Effector CD4-positive, alpha-beta T cell (primary cell): ENCODE results near the gene TNFRSF11A.

ENCODE experiments used
- DNase-seq: peaks from one replicate; pipeline ENCODE4 v3.0.0-alpha.2; 2020

Gene TNFRSF11A

DNA sequence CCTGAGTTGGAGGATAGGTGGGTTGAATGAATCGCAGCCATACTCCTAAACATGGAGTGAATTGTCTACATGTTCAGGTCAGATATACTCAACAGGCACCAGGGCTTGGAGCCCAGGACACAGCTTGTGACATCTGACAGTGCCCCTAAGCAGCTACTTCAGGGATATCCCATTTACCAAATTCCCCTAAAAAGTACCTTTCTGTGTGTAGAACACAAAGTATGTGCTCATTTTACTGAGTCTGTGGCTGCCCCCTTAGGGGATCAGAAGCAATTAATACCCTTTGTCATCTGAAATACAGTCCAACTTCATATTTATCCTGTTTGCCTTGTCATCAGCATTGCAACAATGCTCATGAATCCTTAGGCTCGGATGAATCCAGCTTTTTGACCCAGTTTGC lies 20.8 kb downstream of the TNFRSF11A start:
- no peak for DNase-seq

DNA sequence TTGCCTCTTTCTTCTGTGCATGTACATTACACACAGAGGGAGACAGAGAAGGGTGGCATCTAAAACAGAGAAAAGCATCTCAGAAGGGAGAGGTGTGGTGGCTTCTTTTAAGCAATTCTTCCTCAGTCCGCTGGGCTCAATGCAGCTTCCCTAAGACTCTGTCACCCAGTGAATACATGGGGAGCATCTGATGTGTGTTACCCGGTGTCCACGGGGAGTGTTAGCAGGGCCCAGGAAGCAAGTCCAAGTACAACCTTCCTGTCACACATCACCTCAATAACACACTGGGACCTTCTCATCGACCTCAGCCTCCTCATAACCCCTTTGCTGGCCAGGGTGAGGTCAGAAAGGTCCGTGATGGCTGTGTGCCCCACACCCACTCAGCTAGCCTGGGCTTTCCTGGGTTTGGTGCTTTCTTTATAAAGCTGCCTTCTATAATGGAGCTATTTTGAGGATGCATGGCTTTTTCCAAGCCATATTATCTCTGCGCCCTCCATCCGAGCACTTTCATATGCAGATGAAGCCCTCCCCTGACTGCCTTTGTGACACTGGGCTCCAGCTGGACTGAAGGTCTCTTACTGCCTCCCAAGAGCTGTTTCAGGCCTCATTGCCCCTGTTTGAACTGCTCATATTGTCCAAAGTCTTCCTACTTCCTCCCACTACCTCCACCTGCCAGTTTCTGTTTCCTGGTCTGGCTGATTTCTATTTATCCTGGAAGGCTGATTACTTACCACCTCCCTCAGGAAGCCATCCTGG lies 21.4 kb downstream of the TNFRSF11A start:
- DNase-seq, result no peak

- DNase-seq, result no peak
These were observed 22.0 kb downstream of the TNFRSF11A start for GRCh38 chr18:62347089-62347506.

GRCh38 chr18:62348474-62348873 lies 23.4 kb downstream of the TNFRSF11A start:
- no peak for DNase-seq

GRCh38 chr18:62353170-62353569 lies 28.1 kb downstream of the TNFRSF11A start:
- no peak for DNase-seq

GRCh38 chr18:62354151-62354550 lies 29.0 kb downstream of the TNFRSF11A start:
- DNase-seq, result no peak

DNA sequence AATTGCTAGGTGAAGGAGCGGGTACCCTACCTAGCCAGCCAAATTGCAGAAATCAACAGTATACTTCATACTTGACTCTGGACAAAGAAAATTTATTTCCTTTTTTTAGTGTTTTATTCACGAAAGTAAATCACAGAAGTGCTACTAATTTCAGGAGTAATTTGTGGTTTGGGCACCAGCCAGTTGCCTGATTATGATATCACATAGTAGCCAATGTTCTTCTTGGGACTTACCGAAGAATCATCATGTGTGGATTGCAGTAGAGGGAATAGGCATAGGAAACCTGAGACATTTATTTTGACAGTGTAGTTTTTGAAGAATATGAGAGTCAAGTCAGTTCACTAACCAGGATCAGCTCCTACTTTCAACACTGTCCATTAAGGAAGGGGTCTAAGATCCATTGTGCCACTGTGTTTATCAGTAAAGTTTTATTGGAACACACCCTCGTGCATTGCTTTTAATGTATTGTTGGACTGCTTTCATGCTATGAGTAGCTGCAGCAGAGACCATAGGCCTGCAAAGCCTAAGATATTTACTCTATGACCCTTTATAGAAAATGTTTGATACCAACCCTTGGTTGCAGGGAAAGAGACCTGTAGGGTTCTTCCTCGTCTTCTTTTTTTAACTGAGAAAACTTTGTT lies 32.1 kb downstream of the TNFRSF11A start:
- DNase-seq, result no peak

- no peak for DNase-seq
These were observed 35.7 kb downstream of the TNFRSF11A start for GRCh38 chr18:62360805-62361204.

- no peak for DNase-seq
These were observed 36.2 kb downstream of the TNFRSF11A start for GRCh38 chr18:62361288-62361687.

DNA sequence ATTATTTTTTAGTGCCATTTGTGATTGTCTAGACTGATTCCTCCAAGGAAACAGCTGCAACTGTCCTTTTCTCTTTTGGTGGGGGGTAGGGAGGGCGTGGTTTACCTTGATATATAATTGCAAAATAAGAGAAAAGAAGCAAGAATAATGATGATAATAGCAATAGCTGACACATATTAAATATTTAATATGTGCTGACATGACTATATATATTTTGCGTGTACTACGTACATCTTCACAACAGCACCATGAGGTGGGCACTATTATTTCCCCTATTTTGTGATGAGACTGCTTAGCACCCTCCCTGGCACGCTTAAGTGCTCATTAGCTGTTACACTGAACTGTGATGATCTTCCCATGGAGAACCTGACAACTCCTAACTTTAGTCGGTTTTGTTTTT lies 39.4 kb downstream of the TNFRSF11A start:
- no peak for DNase-seq

DNA sequence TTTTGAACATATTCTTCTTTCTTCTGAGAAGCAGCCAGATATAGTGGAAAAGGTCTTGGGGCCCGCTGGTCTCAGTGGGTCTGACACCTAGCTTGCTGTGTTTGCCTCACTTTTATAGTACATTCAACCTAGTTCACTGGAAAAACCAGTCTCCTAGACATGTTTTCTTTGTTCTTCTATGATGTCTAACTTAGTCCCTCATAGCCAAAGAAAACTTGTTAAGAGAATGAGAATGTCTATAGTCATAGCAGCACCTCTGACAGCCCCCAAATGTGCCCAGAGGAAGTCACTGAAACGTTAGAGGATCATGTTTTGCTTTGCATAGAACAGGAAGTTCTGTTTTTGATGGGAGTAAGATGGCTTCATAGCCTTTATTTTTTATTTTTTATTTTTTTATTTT lies 40.3 kb downstream of the TNFRSF11A start:
- no peak for DNase-seq

- DNase-seq, result no peak
These were observed 41.9 kb downstream of the TNFRSF11A start for GRCh38 chr18:62366992-62367391.

DNA sequence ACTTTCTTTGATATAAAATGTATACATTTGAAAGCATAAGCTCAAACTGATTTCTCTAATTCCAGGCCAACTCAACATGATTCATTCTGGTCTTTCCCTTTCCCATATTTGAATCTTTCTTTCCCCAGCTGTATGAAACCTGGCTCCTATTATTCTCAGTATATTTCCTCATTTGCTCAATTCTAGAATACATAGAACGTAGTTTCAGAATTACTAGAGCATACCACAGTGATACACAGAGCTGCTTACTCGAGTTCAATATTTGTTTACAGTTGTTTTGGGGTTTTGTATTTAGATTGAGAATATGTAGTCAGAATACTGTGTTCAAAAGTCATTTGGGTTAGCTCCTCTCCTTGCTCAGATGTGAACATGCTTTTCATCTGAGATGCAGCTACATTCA lies 43.0 kb downstream of the TNFRSF11A start:
- DNase-seq, result no peak

DNA sequence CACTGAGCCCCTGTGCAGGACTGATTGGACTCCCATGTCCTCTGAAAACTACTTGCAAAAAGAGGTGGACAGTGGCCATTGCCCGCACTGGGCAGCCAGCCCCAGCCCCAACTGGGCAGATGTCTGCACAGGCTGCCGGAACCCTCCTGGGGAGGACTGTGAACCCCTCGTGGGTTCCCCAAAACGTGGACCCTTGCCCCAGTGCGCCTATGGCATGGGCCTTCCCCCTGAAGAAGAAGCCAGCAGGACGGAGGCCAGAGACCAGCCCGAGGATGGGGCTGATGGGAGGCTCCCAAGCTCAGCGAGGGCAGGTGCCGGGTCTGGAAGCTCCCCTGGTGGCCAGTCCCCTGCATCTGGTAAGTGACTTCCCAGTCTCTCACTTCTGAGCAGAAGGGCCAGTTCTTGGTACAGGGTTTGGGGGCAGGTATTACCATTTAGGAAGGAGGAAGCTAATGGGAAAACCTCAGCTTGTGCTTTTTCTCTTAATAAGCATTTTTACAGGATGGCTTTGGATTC lies 44.1 kb downstream of the TNFRSF11A start:
- no peak for DNase-seq

DNA sequence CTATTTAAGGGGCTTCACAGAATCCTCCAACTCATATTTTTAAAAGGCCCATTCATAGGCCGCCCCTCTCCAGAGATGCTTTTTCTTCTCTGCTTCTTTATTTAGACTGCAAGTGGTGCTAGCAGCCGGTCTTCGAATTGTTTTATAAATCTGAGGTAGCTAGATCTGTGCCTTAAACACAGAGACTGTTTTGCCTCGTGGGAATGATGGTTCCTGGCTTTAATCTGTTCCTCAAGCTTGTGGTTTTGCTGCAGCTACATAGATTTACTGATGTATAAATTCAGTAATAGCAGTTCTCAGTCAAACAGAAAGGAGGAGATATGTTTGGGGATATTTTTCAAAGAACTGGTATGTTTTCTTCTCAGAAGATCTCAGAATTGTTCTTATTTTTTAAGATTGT lies 45.3 kb downstream of the TNFRSF11A start:
- DNase-seq, result no peak

DNA sequence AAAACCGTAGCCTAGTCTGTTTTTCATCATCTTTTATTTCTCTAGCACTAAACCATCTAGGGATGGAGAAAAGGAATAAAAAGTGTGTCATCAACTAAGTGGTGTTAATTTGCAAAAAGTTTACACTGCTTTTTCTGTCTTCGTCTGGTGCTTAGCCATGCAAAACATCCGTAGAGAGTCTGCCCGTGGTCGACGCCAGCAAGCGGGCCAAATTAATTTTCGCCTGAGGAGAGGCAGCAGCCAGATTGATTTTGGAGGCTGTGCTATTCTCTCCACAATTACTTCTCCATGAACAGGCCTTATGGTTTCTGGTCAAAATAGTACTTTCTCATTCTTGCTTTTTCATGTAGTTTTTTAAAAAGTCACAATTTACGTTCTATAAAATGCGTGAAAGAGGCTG lies 46.3 kb downstream of the TNFRSF11A start:
- no peak for DNase-seq

DNA sequence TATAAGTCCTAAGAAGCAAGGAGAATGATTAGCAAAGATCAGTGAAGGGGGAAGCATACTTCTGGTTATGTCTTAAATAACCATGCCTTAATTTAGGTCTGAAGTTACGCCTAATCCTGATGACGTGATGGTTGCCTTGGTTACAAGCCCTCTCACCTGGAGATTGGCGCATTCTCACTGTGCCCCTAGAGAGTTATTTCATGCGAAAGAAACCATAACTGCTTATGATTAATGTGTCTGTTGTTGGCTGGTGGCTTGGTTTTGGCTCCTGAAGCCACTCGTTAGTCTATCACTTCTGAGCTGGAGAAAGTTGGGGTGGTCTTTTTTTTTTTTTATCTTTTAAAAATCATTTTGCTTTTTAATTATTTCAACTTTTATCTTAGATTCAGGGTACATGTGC lies 47.0 kb downstream of the TNFRSF11A start:
- no peak for DNase-seq

GRCh38 chr18:62372882-62373281 lies 47.8 kb downstream of the TNFRSF11A start:
- no peak for DNase-seq

DNA sequence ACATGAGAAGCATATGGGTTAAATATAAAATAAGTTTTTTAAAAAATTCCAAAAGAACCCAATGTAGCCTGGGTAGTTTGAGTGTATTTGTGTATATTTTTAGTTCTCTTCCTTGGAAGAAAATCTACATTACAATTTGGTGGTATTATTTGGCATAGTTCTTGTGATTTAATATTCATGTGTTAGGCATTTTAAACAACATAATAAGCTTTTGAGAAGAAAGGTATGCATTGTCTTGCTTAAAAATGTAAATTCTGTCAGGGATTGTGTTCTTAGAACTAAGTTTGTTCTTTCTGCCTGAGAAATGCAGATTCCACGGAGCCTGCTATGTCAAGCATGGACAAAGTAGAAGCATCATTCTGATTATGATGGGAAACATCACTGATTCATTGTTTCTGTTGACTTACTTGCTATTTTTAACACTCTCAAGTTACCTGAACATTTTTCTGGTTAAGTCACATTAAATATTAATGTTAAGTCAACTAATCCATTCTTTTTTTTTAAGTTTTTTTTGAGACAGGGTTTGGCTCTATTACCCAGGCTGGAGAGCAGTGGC lies 49.4 kb downstream of the TNFRSF11A start:
- no peak for DNase-seq

DNA sequence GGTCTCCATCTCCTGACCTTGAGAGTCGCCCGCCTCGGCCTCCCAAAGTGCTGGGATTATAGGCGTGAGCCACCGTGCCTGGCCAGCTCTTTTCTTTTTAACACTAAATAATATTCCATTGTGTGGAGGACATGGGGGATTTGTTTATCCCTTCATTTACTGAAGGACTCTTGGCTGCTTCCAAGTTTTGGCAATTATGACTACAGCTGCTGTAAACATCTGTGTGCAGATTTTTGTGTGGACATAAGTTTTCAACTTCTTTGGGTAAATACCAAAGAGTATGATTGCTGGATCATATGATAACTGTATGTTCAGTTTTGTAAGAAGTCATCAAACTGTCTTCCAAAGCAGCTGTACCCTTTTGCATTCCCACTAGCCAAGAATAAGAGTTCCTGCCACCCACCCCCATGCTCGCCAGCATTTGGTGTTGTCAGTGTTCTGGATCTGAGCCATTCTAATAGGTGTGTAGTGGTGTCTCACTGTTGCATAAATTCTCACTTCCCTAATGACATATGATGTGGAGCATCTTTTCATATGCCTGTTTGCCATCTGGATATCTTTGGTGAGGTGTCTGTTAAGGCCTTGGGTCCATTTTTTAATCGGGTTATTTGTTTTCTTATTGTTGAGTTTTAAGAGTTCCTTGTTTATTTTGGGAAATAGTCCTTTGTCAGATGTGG lies 52.2 kb downstream of the TNFRSF11A start:
- DNase-seq, result no peak

DNA sequence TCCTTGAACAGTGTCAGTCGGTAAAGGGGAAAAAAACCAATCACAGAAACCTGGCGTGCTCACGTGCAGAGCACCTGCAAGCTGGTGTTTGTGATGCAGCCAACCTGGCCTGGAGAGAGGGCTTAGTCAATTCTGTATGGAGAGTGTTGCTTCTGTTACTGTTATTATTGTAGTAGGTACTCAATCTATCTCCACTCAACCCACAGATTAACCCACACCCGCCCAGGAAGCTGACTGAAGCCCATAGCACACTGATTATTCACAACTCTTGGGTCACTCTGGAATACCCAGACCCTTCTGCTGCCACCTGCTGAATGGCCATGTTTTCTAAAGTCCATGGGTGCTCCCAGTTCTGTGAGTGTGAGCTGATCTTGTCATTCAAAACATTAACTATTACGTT lies 53.9 kb downstream of the TNFRSF11A start:
- no peak for DNase-seq

- DNase-seq, result no peak
These were observed 56.3 kb downstream of the TNFRSF11A start for GRCh38 chr18:62381373-62381772.

DNA sequence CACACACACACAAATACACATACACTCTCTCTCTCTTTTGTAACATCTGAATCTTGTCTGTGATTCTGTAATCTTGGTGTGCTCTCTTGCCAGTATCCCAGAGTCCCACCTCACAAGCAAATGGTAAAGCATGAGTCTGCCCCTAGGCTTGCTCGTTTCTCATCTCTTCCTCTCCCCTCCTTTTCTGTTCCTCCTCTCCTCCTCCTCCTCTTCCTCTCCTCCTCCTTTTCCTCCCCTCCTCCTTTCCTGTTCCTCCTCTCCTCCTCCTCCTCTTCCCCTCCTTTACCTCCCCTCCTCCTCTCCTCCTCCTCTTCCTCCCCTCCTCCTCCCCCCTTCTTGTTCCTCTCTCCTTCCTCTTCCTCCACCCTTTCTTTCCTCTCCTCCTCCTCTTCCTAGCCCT lies 59.0 kb downstream of the TNFRSF11A start:
- no peak for DNase-seq
